Type B pancreatic cell (in vitro differentiated cells): ENCODE results near the gene NET1. TPM values are rescaled to one million over a fixed set of nuclear protein-coding genes. Genes with fewer than 3 reads are reported as not detected.

Experiments
- DNase-seq: peaks from one replicate; pipeline ENCODE4 v3.0.0; 2021; ENCODE audit warnings: mixed read lengths; ENCODE audit not compliant: unreplicated experiment; ENCODE audit errors: extremely low spot score
- H3K27ac Mint-ChIP-seq: 2 replicates; pipeline ENCODE4 v1.8.0; 2021; ENCODE audit warnings: mild to moderate bottlenecking, mixed read lengths
- H3K27me3 Mint-ChIP-seq: 2 replicates; pipeline ENCODE4 v1.8.0; 2021; ENCODE audit warnings: mixed read lengths
- H3K36me3 Mint-ChIP-seq: 2 replicates; pipeline ENCODE4 v1.8.0; 2021; ENCODE audit warnings: mixed read lengths
- H3K4me1 Mint-ChIP-seq: one replicate; pipeline ENCODE4 v1.8.0; 2021; ENCODE audit warnings: mixed read lengths; ENCODE audit not compliant: unreplicated experiment
- H3K4me3 Mint-ChIP-seq: 2 replicates; pipeline ENCODE4 v1.8.0; 2021; ENCODE audit warnings: mild to moderate bottlenecking, mixed read lengths
- H3K9me3 Mint-ChIP-seq: 2 replicates; pipeline ENCODE4 v1.8.0; 2021; ENCODE audit warnings: mixed read lengths
- total RNA-seq: library from RNA; stranded (reverse); gene quantifications from 2 replicates; pipeline ENCODE4 v1.2.1, GENCODE V29; 2021; ENCODE audit warnings: low replicate concordance
- TF ChIP-seq, protein P1 (sequence below): fragments of 200-600 bp; sonication (generic); conservative IDR thresholded peaks from 2 replicates; pipeline ENCODE4 v1.5.0; 2021; ENCODE audit warnings: antibody characterized with exemption, mild to moderate bottlenecking

NET1 gene
- total RNA-seq, 1 donor from 2014 or later = 105 TPM

DNA sequence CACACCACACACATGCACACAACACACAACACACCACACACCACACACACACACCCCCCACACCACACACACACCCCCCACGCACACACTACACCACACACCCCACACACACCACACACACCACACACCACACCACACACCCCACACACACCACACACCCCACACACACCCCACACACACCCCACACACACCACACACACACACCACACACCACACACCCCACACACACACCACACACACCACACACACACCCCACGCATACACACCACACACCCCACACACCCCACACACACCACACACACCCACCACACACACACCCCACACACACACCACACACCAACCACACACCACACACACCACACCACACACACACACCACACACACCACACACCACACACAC is 31.2 kb upstream of the NET1 start:
- Mint-ChIP-seq H3K27me3 (no peaks in the 10 kb centered on the region), H3K9me3 (no peaks in the 10 kb centered on the region), H3K4me1 (no peaks in the 10 kb centered on the region), H3K4me3 (no peak overlapping the region), H3K36me3 (no peaks in the 10 kb centered on the region), H3K27ac (no peak overlapping the region)
- TF ChIP-seq, protein P1, sequence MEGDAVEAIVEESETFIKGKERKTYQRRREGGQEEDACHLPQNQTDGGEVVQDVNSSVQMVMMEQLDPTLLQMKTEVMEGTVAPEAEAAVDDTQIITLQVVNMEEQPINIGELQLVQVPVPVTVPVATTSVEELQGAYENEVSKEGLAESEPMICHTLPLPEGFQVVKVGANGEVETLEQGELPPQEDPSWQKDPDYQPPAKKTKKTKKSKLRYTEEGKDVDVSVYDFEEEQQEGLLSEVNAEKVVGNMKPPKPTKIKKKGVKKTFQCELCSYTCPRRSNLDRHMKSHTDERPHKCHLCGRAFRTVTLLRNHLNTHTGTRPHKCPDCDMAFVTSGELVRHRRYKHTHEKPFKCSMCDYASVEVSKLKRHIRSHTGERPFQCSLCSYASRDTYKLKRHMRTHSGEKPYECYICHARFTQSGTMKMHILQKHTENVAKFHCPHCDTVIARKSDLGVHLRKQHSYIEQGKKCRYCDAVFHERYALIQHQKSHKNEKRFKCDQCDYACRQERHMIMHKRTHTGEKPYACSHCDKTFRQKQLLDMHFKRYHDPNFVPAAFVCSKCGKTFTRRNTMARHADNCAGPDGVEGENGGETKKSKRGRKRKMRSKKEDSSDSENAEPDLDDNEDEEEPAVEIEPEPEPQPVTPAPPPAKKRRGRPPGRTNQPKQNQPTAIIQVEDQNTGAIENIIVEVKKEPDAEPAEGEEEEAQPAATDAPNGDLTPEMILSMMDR = no peak
- DNase-seq = no peak

DNA sequence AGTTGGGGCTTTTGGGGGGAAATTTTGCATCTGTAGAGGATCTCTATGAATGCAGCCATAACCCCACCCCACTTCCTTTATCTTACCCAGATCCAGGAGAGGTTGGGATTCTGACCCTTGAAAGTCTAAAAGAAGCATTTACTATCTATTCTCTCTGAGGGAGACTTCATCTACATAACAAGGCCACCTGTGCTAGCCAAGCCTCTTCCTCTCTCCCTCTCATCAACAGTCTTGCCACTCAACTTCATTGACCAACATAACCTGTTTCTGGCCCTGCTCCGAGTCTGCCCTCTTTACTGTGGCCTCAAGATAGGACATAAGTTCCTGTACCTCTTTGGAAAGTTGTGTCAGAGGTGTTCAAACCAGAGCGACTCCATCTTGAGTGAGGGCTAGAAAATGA is 27.1 kb upstream of the NET1 start:
- DNase-seq = no peak
- H3K27ac Mint-ChIP-seq = no peak overlapping the region
- no peaks in the 10 kb centered on the region for H3K27me3 Mint-ChIP-seq
- no peaks in the 10 kb centered on the region for H3K36me3 Mint-ChIP-seq
- peaks cover 4% of the 10 kb centered on the region for H3K9me3 Mint-ChIP-seq
- H3K4me3 Mint-ChIP-seq = no peak overlapping the region
- no peaks in the 10 kb centered on the region for H3K4me1 Mint-ChIP-seq
- TF ChIP-seq, protein P1 = no peak

- Mint-ChIP-seq H3K36me3 (peaks cover 4% of the 10 kb centered on the region), H3K4me1 (no peaks in the 10 kb centered on the region), H3K27ac (no peak overlapping the region), H3K9me3 (peaks cover 18% of the 10 kb centered on the region), H3K27me3 (no peaks in the 10 kb centered on the region), H3K4me3 (no peak overlapping the region)
- TF ChIP-seq, protein P1 = no peak
- no peak for DNase-seq
Measured at GRCh38 chr10:5387169-5387568, 25.2 kb upstream of the NET1 start.

DNA sequence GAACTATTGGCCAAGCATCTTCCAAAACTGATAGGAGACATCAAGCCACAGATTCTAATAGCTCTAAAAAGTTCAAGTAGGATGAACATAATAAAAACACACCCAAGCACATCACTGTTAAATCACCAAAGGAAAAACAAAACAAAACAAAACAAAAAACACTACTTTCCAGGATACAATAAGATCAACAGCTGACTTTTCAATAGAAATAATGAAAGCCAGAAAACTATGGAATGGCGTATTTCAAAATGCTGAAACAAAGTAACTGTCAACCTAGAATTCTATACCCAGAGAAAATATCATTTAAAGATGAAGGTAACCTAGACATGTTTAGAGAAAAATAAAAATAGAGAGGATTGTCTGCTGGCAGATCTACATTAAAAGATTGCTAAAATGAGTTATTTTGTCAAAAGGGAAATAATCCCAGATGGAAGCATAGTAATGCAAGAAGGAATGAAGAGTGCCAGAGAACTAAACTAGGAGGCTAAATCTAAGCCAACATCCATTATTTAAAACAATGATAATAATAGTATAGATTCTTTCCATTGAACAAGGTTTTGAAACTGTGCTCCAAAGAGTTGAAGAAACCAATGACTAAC is 21.7 kb upstream of the NET1 start:
- no peak overlapping the region for H3K27ac Mint-ChIP-seq
- no peaks in the 10 kb centered on the region for H3K27me3 Mint-ChIP-seq
- no peak for DNase-seq
- peaks cover 18% of the 10 kb centered on the region for H3K9me3 Mint-ChIP-seq
- TF ChIP-seq, protein P1 = no peak
- H3K36me3 Mint-ChIP-seq = peaks cover 4% of the 10 kb centered on the region
- no peak overlapping the region for H3K4me3 Mint-ChIP-seq
- no peaks in the 10 kb centered on the region for H3K4me1 Mint-ChIP-seq

GRCh38 chr10:5391790-5392189 is 20.6 kb upstream of the NET1 start:
- no peak for DNase-seq
- no peaks in the 10 kb centered on the region for H3K27me3 Mint-ChIP-seq
- TF ChIP-seq, protein P1 = no peak
- H3K36me3 Mint-ChIP-seq = peaks cover 4% of the 10 kb centered on the region
- no peak overlapping the region for H3K4me3 Mint-ChIP-seq
- no peaks in the 10 kb centered on the region for H3K4me1 Mint-ChIP-seq
- H3K9me3 Mint-ChIP-seq = peaks cover 18% of the 10 kb centered on the region
- no peak overlapping the region for H3K27ac Mint-ChIP-seq

- Mint-ChIP-seq H3K27ac (no peak overlapping the region), H3K27me3 (peaks cover 6% of the 10 kb centered on the region), H3K4me1 (no peaks in the 10 kb centered on the region), H3K4me3 (no peak overlapping the region), H3K36me3 (peaks cover 4% of the 10 kb centered on the region), H3K9me3 (peaks cover 14% of the 10 kb centered on the region)
- TF ChIP-seq, protein P1 = no peak
- no peak for DNase-seq
Measured at GRCh38 chr10:5393529-5393928, 18.8 kb upstream of the NET1 start.
